GM06990 (cell line): ENCODE data around the gene PLOD2.

Experiments
- DNase-seq: peaks from one replicate; pipeline ENCODE4 v3.0.0-alpha.2; 2011; ENCODE audit not compliant: insufficient read length; ENCODE audit errors: extremely low read depth
- H3K27me3 ChIP-seq: replicated peaks from 2 replicates; pipeline ENCODE4 v1.6.0; 2011; ENCODE audit warnings: low read length; ENCODE audit not compliant: control insufficient read depth, insufficient read depth
- H3K36me3 ChIP-seq: 2 replicates; pipeline ENCODE4 v1.5.1; 2011; ENCODE audit warnings: low read length; ENCODE audit not compliant: control insufficient read depth, insufficient read depth
- H3K4me3 ChIP-seq: replicated peaks from 2 replicates; pipeline ENCODE4 v1.5.1; 2011; ENCODE audit warnings: low read depth, mild to moderate bottlenecking, control low read depth, low read length
- TF ChIP-seq, protein P1 (sequence below): IDR thresholded peaks from 2 replicates; pipeline ENCODE4 v1.5.1; 2011; ENCODE audit warnings: low read length, control low read depth, mild to moderate bottlenecking, inconsistent platforms; ENCODE audit not compliant: insufficient read depth, poor library complexity, severe bottlenecking

Gene PLOD2

DNA sequence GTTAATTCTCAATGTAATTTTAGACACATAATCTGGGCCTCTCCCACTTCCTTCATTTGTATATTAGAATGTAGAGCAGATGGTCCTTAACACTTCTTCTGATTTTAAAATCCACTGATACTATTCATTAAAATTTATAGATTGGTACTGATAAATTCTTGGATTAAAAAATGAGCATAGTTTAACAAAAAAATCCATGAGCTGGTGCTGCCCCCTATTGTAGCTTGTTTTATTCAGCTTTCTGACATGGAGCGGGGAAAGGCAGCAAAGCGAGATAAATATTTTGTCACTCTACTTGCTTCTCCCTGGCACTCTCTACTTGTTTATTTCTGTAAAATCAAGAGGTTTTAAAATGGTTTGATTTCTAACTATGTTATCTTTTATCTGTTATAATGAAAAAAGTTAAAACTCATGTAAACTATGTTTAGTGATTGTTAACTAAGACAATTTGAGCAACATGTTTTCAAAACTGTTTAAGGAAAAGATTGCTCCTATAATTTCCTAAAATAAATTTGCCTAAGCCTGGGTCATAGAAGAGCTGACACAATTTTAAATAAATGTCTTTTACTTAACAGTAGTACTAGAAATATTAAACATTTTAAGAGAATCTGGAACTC lies 26.5 kb upstream of the PLOD2 start:
- TF ChIP-seq, protein P1, sequence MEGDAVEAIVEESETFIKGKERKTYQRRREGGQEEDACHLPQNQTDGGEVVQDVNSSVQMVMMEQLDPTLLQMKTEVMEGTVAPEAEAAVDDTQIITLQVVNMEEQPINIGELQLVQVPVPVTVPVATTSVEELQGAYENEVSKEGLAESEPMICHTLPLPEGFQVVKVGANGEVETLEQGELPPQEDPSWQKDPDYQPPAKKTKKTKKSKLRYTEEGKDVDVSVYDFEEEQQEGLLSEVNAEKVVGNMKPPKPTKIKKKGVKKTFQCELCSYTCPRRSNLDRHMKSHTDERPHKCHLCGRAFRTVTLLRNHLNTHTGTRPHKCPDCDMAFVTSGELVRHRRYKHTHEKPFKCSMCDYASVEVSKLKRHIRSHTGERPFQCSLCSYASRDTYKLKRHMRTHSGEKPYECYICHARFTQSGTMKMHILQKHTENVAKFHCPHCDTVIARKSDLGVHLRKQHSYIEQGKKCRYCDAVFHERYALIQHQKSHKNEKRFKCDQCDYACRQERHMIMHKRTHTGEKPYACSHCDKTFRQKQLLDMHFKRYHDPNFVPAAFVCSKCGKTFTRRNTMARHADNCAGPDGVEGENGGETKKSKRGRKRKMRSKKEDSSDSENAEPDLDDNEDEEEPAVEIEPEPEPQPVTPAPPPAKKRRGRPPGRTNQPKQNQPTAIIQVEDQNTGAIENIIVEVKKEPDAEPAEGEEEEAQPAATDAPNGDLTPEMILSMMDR = peak; percentile 42
- no peak overlapping the region for H3K4me3 ChIP-seq
- no peaks in the 10 kb centered on the region for H3K36me3 ChIP-seq
- H3K27me3 ChIP-seq = no peaks in the 10 kb centered on the region
- DNase-seq = no peak

DNA sequence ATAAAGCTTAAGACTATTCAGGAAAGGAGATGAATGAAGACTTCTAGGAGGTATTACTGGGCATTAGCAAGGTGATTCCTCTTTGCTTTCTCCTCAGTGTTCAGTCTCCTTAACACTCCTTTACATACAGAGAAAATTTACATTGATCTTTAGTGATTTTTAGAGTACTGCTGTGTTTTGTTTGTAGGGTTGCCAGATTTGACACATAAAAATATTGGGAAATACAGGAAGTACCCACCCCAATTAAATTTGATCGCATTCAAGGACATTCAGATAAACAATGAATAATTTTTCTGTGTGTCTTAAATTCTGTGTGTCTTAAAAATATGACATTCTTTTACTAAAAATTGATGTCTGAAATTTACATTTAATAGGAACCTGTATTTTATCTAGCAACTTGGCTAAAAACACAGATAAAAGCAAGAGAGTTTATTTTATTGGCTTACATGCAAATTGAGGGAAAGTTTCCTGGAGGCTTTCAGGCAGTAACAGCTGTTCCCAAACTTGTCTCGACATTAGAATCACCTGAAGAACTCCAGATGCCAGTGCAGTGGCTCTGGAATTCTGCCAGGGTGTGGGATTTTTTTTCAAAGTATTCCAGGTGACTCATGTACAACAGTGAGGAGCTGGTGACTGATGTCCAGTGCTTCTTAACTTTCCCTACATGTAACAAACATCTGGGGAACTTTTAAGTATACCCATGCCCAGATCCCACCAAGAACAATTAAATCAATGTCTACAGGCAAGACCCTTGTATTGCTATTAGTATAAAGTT lies 23.4 kb upstream of the PLOD2 start:
- no peaks in the 10 kb centered on the region for H3K36me3 ChIP-seq
- H3K27me3 ChIP-seq = no peaks in the 10 kb centered on the region
- H3K4me3 ChIP-seq = no peak overlapping the region
- no peak for DNase-seq
- TF ChIP-seq, protein P1 = no peak

GRCh38 chr3:146181216-146181615 lies 20.2 kb upstream of the PLOD2 start:
- DNase-seq = no peak
- TF ChIP-seq, protein P1 = no peak
- H3K27me3 ChIP-seq = no peaks in the 10 kb centered on the region
- H3K4me3 ChIP-seq = no peak overlapping the region
- no peaks in the 10 kb centered on the region for H3K36me3 ChIP-seq

GRCh38 chr3:146180376-146180775 lies 19.4 kb upstream of the PLOD2 start:
- no peaks in the 10 kb centered on the region for H3K27me3 ChIP-seq
- TF ChIP-seq, protein P1 = no peak
- no peak for DNase-seq

GRCh38 chr3:146178006-146178689 lies 17.2 kb upstream of the PLOD2 start:
- Histone ChIP-seq H3K36me3 (no peaks in the 10 kb centered on the region), H3K4me3 (no peak overlapping the region), H3K27me3 (no peaks in the 10 kb centered on the region)
- no peak for DNase-seq
- TF ChIP-seq, protein P1 = no peak

More at GRCh38 chr3:146180376-146180775, 19.4 kb upstream of the PLOD2 start:
- H3K36me3 ChIP-seq = no peaks in the 10 kb centered on the region
- no peak overlapping the region for H3K4me3 ChIP-seq
